Measurements from ENCODE around the gene MRAP. TPM values are rescaled to one million over a fixed set of nuclear protein-coding genes. Genes with fewer than 3 reads are reported as not detected.

Gene MRAP
- total RNA-seq, 1 experiment from 2014 or later, result not detected

DNA sequence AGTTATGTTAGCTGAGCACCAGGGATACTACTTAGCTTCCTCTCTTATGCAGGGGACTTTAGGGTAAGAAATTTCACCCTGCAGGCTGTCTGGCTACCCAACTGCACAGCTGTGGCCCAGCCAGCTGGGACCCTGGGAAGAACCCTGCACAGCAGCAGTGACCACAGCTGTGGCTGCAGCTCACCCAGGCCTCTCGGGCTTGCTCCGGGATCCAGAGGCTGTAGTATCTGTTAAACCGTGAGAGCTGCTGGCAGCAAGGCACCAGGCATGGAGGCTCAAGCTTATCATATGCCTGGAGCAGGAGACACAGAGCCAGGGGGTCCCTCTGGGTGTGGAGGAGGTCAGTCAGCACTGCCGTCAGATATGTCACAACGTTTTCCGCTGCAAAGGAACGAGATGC is 53.9 kb downstream of the MRAP start:
- no peak overlapping the region for H3K27ac ChIP-seq (ENCODE audit: low read depth, low read length, poor library complexity, severe bottlenecking)

DNA sequence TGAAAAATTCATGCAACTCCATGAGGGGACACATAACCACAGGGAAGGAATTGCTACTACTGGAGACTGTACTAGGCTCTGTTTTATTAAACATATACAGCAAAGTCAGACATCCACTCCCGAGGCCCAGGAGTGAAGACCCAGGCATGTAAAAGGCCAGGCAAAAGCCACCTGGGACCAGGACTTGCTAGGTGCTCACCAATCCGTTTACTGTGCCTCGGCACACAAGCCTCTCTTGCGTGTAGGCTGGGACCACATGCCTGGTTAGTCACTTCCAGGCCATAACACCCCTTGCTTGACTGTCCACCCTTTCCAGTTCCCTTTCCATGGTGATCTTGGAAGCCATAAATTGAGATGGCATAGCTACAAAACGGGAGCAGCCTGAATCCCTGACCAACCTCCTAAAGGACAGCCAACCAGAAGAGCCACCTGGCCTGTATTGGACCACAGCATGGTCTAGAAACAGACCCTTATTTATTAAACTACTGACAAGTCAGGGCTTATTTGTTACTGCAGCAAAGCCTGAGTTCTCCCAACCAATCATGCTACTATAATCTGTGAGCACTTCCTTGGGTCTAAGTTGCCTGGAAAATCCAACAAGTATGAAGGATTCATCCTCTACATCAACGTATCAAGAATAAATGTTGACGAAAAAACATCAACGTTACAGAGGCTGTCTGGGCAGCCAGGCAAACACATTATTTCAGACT is 54.5 kb downstream of the MRAP start:
- CTCF ChIA-PET, result no interaction called here
- Histone ChIP-seq H3K27me3 (replicated peaks; ENCODE audit: insufficient read depth, low read depth, low read length, poor library complexity) (no peaks in the 10 kb centered on the region), H3K9me3 (ENCODE audit: low read depth, low read length, poor library complexity, severe bottlenecking) (no peaks in the 10 kb centered on the region), H3K36me3 (ENCODE audit: insufficient read depth, low read length, poor library complexity, severe bottlenecking) (peaks cover 91% of the 10 kb centered on the region), H3K4me3 (ENCODE audit: low read depth, low read length, poor library complexity, severe bottlenecking) (no peak overlapping the region), H3K27ac (ENCODE audit: low read depth, low read length, poor library complexity, severe bottlenecking) (no peak overlapping the region), H3K4me1 (ENCODE audit: insufficient read depth, low read length, poor library complexity, severe bottlenecking) (no peaks in the 10 kb centered on the region)
- intact Hi-C loops (cut with micrococcal nuclease; ENCODE audit: unreplicated experiment), result no loop called here
- POLR2A ChIA-PET (ENCODE audit: low non-redundant PET), result no interaction called here
- no peak for DNase-seq (ENCODE audit: low spot score)
- no TSS peak for BruUV-seq (replicated peaks)
- no peak for TF ChIP-seq EZH2 (IDR thresholded peaks at IDR 0.05; ENCODE audit: borderline replicate concordance, low read depth, low read length, poor library complexity, severe bottlenecking)
- TF ChIP-seq, protein P1, sequence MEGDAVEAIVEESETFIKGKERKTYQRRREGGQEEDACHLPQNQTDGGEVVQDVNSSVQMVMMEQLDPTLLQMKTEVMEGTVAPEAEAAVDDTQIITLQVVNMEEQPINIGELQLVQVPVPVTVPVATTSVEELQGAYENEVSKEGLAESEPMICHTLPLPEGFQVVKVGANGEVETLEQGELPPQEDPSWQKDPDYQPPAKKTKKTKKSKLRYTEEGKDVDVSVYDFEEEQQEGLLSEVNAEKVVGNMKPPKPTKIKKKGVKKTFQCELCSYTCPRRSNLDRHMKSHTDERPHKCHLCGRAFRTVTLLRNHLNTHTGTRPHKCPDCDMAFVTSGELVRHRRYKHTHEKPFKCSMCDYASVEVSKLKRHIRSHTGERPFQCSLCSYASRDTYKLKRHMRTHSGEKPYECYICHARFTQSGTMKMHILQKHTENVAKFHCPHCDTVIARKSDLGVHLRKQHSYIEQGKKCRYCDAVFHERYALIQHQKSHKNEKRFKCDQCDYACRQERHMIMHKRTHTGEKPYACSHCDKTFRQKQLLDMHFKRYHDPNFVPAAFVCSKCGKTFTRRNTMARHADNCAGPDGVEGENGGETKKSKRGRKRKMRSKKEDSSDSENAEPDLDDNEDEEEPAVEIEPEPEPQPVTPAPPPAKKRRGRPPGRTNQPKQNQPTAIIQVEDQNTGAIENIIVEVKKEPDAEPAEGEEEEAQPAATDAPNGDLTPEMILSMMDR (conservative IDR thresholded peaks at IDR 0.05; ENCODE audit: low read depth, low read length), result no peak

More for the DNA sequence above, 53.9 kb downstream of the MRAP start:
- CTCF ChIA-PET, result no interaction called here
- no peaks in the 10 kb centered on the region for H3K27me3 ChIP-seq (replicated peaks; ENCODE audit: insufficient read depth, low read depth, low read length, poor library complexity)
- intact Hi-C loops (cut with micrococcal nuclease; ENCODE audit: unreplicated experiment), result no loop called here
- TF ChIP-seq, protein P1 (conservative IDR thresholded peaks at IDR 0.05; ENCODE audit: low read depth, low read length), result no peak
- no peak for TF ChIP-seq EZH2 (IDR thresholded peaks at IDR 0.05; ENCODE audit: borderline replicate concordance, low read depth, low read length, poor library complexity, severe bottlenecking)
- no peaks in the 10 kb centered on the region for H3K9me3 ChIP-seq (ENCODE audit: low read depth, low read length, poor library complexity, severe bottlenecking)
- POLR2A ChIA-PET (ENCODE audit: low non-redundant PET), result no interaction called here
- H3K36me3 ChIP-seq (ENCODE audit: insufficient read depth, low read length, poor library complexity, severe bottlenecking), result peaks cover 94% of the 10 kb centered on the region
- H3K4me1 ChIP-seq (ENCODE audit: insufficient read depth, low read length, poor library complexity, severe bottlenecking), result no peaks in the 10 kb centered on the region
- no TSS peak for BruUV-seq (replicated peaks)
- no peak overlapping the region for H3K4me3 ChIP-seq (ENCODE audit: low read depth, low read length, poor library complexity, severe bottlenecking)
- no peak for DNase-seq (ENCODE audit: low spot score)

DNA sequence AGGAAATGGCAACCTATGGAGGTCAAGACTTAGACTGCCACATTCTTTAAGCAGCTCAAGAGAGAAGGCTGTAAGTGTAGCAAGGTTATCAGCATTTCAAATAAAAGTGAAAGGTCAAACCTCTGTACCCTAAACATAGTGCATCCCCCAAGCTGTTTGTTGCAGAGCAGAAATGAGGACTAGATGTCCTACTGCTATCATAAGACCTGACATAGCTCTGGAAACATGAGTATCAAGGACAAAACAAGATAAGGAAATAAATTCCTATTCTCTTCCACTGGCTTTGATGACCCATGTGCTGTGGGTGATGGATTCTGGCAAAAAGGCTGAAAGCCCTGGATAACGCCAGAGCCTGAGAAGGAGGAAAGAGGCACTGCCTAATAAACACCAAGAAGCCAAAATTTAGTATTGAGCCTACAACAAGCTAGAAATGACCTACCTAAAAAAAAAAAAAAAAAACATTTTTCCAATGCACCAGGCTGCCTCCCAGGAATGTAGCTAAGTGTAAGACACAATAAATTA is 58.3 kb downstream of the MRAP start:
- POLR2A ChIA-PET (ENCODE audit: low non-redundant PET), result no interaction called here
- CTCF ChIA-PET, result no interaction called here
- intact Hi-C loops (cut with micrococcal nuclease; ENCODE audit: unreplicated experiment), result no loop called here
- H3K9me3 ChIP-seq (ENCODE audit: low read depth, low read length, poor library complexity, severe bottlenecking), result no peaks in the 10 kb centered on the region
- H3K36me3 ChIP-seq (ENCODE audit: insufficient read depth, low read length, poor library complexity, severe bottlenecking), result peaks cover 94% of the 10 kb centered on the region
- DNase-seq (ENCODE audit: low spot score), result no peak
- no peaks in the 10 kb centered on the region for H3K4me1 ChIP-seq (ENCODE audit: insufficient read depth, low read length, poor library complexity, severe bottlenecking)
- H3K27ac ChIP-seq (ENCODE audit: low read depth, low read length, poor library complexity, severe bottlenecking), result no peak overlapping the region
- H3K27me3 ChIP-seq (replicated peaks; ENCODE audit: insufficient read depth, low read depth, low read length, poor library complexity), result no peaks in the 10 kb centered on the region
- H3K4me3 ChIP-seq (ENCODE audit: low read depth, low read length, poor library complexity, severe bottlenecking), result no peak overlapping the region
- BruUV-seq (replicated peaks), result no TSS peak
- TF ChIP-seq, protein P1 (conservative IDR thresholded peaks at IDR 0.05; ENCODE audit: low read depth, low read length), result no peak
- no peak for TF ChIP-seq EZH2 (IDR thresholded peaks at IDR 0.05; ENCODE audit: borderline replicate concordance, low read depth, low read length, poor library complexity, severe bottlenecking)

Measured in A673 (cell line).